Dedifferentiated amniotic fluid mesenchymal stem cell (primary cell): ENCODE measurements around the gene STX3.
"Not testable (repeated sequence)": the region's sequence is repeated elsewhere in the genome, so short reads cannot be mapped to it uniquely, and the experiment has no call there.

Experiments
- DNase-seq: peaks from one replicate; pipeline ENCODE4 v3.0.0-alpha.2; 2016; ENCODE audit errors: extremely low spot score

Gene STX3

GRCh38 chr11:59758401-59759037, 3.3 kb downstream of the STX3 start:
- DNase-seq: no peak

GRCh38 chr11:59759900-59760299, 4.7 kb downstream of the STX3 start:
- DNase-seq: no peak

GRCh38 chr11:59760771-59761170, 5.6 kb downstream of the STX3 start:
- DNase-seq: no peak

GRCh38 chr11:59761993-59762392, 6.8 kb downstream of the STX3 start:
- DNase-seq: no peak

- no peak for DNase-seq
Observed at GRCh38 chr11:59765068-59765735, 10.0 kb downstream of the STX3 start.

GRCh38 chr11:59766542-59767224, 11.5 kb downstream of the STX3 start:
- no peak for DNase-seq

- DNase-seq: no peak
Observed at GRCh38 chr11:59767225-59767611, 12.0 kb downstream of the STX3 start.

- no peak for DNase-seq
Observed at GRCh38 chr11:59769111-59769510, 13.9 kb downstream of the STX3 start.

GRCh38 chr11:59769828-59770227, 14.7 kb downstream of the STX3 start:
- DNase-seq: no peak

GRCh38 chr11:59770319-59770718, 15.1 kb downstream of the STX3 start:
- DNase-seq: no peak

- DNase-seq: no peak
Observed at GRCh38 chr11:59770869-59771268, 15.7 kb downstream of the STX3 start.

- DNase-seq: no peak
Observed at GRCh38 chr11:59771605-59772004, 16.4 kb downstream of the STX3 start.

- DNase-seq: no peak
Observed at GRCh38 chr11:59773083-59773440, 17.9 kb downstream of the STX3 start.

- DNase-seq: no peak
Observed at GRCh38 chr11:59776210-59777066, 21.3 kb downstream of the STX3 start.

- DNase-seq: no peak
Observed at GRCh38 chr11:59777104-59777503, 21.9 kb downstream of the STX3 start.

- DNase-seq: no peak
Observed at GRCh38 chr11:59778122-59778521, 22.9 kb downstream of the STX3 start.

GRCh38 chr11:59779487-59779886, 24.3 kb downstream of the STX3 start:
- no peak for DNase-seq

- no peak for DNase-seq
Observed at GRCh38 chr11:59782080-59782479, 26.9 kb downstream of the STX3 start.

- no peak for DNase-seq
Observed at GRCh38 chr11:59783632-59784090, 28.5 kb downstream of the STX3 start.

- not testable (repeated sequence) for DNase-seq
Observed at GRCh38 chr11:59784441-59784840, 29.3 kb downstream of the STX3 start.

- DNase-seq: no peak
Observed at GRCh38 chr11:59785818-59786217, 30.6 kb downstream of the STX3 start.

- no peak for DNase-seq
Observed at GRCh38 chr11:59787255-59787588, 32.0 kb downstream of the STX3 start.
